Stimulated activated CD4-positive, alpha-beta T cell treated with anti-CD3 and anti-CD28 coated beads, Interleukin-4, amount 100 ng/mL, for 4 hours (primary cell): ENCODE measurements around the gene MACO1.

Experiments used
- DNase-seq, 2 experiments: peaks; one replicate each; pipeline ENCODE4 v3.0.0-alpha.2; 2020

Gene MACO1

DNA sequence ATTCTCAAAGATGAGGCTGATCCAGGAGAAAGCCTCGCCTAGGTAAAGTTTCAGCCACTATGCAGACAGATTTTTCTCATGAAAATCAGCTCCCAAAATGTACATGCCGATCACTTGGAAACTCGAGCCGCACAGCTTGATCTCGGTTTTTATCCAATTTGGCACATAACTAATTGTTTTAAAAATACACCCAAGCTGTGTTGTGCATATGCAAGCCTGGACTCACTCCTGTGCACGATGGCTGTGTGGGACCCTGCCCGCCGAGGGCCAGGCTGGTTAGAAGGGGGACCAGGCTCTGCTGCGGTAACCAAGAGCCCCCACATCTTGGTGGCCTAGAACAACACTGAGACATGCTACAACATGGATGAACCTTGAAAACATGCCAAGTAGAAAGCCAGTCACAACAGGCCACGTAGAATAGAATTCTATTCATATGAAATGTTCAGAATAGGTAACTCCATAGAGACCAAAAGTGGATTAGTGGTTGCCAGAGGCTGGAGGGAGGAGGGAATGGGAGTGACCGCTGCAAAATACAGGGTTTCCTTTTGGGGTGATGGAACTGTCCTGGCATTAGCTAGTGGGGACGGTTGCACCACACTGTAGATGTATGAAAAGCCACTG, 96.6 kb downstream of the MACO1 start:
- no peak for DNase-seq

DNA sequence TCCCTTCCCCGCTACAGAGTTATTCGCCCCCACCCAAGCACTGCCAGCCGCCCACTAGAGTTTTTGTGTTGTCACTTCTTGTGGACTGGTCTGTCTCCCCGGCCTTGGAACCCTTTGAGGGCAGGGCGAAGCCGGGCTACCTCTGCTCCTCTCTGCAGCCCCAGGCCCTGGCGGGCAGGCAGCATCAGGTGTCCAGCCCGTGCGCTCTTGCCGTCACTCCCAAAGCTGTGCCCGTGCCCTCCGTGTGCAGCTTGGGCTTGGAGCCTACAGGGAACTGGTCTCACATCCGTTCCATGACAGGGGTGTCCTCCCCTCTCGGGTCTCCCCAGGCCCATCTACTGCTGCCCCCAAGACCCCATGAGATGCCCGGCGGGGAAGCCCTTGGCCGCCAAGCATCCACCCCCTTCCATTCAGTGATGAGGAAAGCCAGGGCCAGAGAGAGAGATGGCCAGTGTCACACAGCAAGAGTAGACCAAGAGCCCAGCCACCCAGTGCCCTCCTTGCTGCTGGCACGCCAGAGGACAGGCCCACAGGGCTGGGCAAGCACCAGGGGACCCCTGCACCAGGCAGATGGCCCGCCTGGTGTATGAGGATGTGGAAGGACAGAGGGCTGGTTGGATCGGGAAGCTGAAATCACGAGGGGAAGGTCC, 97.4 kb downstream of the MACO1 start:
- DNase-seq = no peak

DNA sequence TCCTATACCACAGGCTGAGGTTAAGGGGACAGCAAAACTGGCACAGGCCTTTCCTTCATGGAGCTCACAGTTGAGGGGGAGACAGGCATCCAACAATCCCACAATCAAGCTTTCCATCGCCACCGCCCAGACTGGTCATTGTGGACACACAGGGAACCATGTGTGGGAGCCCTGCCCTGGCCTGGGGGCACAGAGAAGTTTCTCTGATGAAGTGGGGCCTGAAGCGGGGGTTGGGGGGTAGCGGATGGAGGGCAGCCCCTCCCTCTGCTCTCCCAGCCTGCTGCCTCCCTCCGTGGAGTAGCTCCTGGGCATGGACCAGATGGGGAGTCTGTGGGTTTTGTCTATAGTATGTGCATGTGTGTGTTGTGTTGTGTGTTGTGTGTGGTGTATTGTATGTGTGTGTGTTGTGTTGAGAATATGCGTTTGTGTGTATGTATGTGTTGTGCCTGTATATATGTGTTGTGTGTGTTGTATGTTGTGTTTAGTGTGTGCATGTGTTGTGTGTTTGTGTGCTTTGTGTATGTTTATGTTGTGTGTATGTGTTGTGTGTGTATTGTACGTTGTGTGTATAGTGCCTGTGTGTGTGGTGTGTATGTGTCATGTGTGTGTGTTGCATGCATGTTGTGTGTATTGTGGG, 98.3 kb downstream of the MACO1 start:
- DNase-seq = no peak

DNA sequence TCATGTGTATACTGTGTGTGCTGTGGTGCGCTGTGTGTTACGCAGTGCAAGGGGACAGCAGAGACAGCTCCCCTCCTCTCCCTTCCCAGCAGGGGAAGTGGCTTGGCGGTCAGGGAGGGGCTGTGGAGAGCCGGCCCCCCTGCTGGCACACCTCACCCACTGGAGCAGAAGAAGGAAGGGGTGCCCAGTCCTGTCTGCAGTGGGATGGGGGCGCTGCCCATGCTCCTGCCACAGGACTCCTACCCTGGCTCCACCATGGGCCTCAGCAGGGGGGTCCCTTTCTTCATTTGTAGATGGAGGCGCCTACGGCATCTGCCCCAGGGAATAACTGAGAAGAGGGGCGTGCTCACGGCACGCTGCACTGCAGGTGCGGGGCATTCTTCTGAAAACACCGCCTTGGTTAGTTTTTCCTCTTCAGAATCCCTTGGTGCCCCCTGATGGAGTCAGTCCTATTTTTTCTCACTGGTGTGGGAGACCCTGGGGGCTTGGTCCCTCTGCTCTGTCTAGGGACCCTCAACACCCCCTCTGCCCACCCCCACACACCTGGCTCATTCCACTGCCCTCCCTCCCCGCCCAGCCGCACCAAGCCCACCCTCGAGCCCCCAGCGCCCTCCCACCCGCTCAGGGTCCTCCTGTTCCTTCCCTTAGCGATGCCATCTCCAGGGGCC, 99.0 kb downstream of the MACO1 start:
- no peak for DNase-seq

DNA sequence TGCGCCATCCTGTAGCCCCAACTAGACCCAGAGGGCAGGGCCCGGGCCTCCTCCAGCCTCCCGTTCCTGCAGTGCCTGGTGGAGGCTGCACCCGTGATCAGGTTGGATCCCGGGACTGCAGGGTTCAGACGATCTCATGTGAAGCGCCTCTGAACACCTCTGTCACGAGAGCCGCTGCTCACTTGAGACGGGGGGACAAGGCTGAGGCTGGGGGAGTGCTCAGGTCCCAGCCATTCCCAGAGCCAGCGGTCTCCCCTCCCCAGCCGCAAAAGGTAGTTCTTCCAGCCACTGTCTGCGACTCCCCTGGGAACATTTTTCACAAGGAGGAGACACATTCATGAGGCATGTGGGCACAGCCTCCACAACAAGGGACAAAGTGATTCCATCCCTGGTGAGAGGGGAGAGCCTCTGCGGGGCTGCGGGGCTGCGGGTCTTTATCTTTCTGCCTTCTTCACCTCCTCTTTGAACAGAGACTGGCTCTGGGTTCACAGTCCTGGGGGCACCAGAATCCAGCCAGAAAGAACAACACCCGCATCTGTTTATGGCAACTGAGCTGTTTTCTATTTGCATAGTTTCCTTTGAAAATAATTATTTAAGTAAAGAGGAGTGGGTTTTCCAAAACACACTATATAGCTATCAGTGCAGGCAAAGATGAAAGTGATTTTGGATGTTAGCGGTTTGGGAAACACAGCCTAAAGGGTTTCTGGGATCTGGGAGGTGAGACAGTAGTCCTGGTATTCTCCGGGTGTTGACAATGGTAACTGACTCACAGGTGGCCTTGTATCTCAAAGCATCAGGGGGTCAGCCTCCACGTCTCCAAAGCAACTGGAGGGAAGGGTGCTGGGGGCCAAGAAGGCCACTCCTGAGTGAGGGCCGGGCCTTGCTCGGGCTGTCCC, 99.7 kb downstream of the MACO1 start:
- DNase-seq = no peak

DNA sequence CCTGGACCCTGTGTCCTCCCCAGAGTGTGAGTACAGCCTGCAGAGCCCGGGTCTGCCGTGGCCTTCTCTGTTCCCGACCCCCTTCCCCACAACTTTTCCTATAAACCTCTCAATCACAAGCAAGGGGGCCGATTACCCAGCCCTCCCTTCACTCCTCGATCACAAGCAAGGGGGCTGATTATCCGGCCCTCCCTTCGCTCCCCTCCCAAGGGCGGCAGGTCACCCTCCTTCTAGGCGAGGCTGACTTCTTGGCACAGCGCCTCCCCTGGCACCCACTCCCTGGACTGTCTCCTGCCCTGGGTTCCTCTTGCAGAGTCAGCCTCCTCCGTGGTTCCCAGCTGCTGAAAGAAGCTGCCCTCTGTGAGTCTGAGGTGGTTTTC, 100.4 kb downstream of the MACO1 start:
- no peak for DNase-seq

DNA sequence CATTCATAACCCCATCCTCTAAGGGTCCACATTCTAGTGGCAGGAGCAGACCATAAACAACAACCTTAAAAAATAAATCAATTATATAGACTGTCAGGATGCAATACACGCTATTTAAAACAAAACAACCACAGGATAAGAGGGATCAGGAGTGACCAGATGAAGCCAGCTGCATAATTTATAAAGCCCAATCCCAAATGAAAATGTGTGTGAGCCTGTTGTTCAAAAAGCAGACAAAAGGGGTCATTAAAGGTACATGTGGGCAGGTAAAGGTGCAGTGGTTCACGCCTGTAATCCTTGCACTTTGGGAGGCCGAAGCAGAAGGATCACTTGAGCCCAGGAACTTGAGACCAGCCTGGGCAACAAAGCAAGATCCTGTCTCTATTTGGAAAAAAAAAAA, 102.3 kb downstream of the MACO1 start:
- no peak for DNase-seq

DNA sequence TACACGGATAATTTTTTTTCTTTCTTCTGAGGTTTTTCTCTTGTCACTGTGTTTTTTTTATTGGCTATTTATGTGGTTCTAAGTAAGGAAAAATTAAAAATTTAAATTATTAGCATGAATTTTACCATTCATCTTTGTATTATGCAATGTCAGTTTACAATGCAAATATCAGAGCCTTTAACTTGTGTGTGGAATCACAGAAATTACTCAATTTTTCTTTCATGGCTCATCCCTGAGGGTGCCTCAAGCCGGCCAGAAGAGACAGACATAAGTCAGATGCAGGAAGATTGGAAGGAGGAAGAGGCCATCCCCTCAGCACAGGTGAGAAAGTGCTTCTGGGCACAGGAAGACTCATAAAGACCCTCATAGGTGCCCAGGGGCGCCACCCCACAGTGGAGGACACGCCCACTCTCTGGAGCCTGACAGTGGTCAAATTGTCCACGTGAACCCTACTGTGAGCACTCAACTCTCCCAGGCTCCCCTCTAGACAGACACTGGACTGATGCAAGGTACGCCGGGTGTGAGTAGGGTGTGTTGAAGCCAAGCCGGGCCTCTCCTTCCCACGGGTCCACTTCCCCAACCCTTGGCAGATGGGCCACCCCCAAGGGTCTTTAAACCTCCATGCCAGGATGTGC, 103.2 kb downstream of the MACO1 start:
- no peak for DNase-seq

DNA sequence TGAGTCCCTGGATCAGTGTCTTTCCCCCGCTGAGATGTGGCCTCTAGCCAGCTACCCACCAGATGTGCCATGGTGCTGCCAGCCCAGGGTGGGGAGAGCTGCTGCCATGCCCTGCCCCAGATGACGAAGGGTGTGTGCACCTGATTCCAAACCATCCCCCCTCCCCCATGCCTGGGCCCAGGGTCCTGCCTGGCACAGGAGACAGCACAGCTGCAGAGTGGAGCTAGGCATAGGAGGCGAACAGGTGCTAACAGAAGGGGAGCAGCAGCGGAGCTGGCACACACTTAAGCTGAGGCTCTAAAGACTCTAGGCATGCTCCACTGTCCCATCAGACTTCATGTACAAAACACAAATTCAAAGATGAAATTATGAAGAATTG, 103.7 kb downstream of the MACO1 start:
- no peak for DNase-seq

DNA sequence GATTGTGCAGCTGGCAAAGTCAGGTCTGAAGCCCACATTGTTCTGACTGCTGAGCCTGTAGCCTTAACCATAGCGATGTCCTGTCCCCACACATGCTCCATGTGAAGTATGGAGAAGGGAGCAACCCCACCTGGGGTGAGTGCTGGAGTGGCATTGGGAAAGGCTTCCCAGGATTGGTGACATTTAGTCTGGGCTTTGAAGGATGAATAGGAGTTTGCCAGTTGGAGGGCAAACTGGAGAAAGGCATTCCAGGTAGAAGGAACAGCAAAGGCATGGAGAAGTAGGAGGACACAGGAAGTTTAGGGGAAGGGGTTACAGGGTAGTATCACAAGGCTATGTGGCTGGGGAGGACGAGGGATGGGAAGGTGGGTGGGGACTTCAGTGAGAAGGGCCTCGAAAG, 105.4 kb downstream of the MACO1 start:
- no peak for DNase-seq

DNA sequence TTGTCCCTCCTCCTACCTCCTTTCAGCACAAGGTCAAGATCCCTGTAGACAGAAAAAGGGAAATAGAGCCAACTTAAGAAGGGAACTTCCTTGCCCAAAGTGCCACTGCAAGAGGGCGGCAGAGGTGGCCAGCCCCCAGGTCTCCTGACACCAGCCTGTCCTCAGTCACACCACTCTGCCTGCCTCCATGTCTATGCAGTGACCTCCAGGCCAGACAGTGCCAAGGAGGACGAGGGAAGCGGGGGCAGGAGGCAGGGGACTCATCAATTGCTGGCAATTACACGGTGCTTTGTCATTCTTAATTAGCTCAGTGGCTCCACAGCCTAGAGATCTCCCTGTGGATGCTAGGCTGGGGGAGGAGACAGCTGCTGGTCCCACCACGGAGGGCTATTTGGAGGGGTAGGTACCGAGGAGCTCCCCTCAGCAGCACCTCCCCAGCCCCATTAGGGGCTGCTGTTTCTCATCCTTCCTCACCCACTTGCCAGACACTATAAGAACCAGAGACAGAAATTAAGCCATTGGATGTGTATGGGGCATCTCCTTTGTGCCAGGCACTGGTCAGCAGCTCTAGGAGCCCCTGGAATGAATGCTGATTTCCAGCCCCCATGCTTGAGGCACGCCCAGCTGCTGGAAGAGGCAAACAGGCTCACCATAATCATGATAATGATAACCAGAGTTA, 106.6 kb downstream of the MACO1 start:
- no peak for DNase-seq

DNA sequence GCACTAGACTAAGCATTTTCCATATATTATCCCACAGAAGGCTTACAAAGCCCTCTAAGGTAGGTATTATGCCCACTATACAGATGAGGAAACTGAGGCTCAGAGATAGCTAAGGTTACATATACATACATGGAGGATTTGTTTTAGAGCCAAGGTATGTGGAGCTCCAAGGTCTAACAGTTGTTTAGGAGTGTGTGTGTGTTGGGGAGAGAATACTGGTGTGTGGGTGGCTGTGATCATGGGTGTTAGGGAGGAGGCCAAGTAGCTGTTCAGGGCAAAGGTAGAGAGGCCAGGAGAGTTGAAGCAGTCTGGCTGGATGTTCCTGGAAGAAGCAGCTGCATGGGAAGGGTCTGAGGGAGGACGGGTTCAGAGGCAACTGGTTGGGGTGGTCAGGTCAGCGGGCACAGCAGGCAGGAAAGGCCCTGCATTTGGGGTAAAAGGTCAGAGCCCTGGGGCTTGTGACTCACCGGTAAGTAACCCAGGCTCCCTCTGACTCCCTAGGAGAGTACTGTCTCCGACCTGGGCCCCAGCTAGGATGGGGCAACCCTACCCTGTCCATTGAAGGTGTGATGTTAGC, 107.6 kb downstream of the MACO1 start:
- no peak for DNase-seq

DNA sequence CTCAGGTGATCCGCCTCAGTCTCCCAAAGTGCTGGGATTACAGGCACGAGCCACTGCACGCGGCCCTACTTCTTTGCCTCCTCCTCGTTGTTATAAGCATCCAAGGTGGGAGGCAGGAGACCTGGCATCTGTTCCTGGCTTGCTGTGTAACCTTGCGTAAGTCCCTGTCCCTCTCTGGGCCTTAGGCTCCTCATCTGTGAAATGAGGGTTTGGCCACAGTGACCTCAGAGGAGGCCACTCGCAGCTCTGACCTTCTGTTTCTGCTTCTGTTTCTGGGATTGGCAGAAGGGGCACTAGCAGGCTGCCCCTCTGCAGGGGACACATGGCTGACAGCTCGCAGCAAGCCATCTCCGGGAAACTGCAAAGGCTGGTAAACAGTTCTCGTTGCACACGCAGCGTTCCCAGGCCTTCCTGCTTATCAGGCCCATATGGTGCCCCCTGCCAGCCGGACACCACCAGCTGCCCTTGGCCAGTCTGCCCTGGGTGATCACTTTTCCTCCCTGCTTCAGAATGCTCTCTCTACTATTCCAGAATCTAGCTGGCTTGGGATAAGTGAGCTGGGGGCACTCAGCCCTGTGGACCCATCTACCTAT, 110.1 kb downstream of the MACO1 start:
- no peak for DNase-seq

DNA sequence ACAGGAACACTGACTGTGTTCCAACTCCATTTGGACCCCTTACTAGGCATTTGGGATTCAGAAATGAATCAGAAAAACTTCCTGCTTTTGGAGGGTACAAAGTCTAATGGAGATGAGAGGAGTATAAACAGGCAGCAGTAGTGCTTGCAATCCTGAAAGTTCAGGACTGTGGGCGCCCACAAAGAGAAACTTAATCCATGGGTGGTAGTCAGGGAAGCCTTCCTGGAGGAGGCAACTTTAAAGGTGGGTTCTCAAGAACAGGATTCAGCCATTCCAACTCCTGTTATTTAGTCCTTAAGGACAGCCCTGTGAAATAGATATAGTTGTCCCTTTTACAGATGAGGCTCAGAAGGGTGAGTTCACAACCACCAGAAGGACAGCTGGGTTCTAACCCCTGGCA, 110.7 kb downstream of the MACO1 start:
- DNase-seq = no peak

DNA sequence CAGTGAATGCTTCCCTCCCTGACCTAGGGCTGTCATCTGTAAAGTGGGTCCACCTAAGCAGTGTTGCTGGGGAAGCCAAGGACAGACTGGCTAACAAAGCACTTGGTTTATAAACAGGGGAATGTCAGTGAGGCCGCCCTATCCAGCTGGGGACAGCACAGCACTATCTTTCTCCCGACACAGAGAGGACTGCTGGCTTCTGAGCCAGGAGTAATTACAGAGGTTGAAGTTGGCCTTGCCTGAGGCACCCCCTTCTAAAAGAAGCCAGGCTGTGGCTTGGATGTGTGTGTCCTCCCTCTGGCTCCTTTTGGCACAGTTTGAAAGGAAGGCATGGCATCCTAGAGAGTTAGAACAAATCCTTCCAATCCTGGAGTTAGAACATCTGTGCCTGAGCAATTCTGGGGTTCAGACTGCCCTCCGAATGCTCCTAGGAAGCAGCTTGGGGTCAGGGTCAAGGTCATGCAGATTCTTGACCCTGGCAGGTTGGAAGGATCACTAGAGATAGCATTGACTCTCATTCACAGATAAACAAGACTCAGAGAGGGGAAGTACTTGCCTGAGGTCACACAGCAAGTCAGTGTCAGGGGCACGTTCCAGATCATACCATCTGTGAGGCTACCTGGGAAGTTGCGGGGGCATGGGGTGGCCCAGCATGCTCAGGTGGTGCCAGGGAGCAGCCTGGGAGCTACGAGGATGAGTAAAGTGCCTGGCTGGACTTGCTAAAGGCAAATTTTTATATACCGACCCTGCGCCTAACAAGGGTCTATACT, 111.4 kb downstream of the MACO1 start:
- DNase-seq = no peak

DNA sequence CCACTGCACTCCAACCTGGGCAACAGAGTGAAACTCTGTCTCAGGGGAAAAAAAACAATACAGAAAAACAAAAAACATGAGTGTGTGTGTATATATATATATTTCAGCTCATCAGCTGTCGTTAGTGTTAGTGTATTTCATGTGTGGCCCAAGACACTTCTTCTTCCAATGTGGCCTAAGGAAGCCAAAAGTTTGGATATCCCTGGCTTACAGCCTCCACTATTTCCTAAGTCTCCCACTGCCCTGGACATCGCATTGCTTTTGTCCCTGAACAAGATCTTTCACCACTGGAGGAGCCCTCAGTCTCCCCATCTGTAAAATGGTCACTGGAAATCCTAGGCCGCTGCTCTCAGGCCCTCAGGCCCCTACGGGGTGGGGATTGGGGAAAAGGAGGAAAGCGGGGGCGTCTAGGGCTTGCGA, 112.3 kb downstream of the MACO1 start:
- no peak for DNase-seq

DNA sequence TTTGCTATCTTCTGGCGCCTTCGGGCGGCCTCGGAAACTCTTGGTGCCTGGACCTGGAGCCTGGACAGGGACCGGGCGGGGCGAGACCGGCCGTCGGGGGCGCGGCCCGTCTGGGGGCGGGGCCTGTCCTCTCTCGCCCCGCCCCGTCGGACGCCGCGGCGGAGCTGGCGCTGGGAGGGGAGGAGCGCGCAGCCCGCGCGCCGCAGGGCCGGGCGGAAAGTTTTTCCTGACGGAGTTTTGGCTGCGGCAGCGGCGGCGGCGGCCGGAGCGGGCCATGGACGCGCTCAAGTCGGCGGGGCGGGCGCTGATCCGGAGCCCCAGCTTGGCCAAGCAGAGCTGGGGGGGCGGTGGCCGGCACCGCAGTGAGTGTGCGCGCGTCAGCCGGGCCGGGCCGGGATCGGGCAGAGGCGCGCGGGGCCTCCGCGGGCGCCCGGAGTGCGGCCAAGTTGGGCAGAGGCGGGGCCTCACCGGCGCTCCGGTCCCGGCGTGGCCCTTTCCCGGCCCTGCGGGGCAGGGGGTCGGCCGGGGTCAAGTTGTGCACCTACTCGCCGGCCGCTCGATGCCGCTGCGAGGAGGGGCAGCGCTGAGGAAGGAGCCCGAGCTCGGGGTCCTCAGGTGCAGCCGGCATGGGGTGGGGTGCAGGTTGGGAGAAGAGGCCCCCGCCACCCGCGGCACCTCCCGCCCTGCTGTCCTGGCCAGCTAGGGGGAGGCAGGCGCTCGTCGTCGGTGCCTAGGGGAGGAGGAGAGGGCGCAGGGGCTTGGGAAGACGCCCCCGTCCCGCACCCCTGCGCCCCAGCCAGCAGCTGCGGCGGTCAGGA, 112.9 kb downstream of the MACO1 start, which contains the start of gene LDLRAP1:
Gene LDLRAP1 (plus strand): TSS at position 182 of the 818 bp plus-strand sequence. CDS start 93 bp downstream, at position 275.
- peak; percentile 44 to 66 for DNase-seq

DNA sequence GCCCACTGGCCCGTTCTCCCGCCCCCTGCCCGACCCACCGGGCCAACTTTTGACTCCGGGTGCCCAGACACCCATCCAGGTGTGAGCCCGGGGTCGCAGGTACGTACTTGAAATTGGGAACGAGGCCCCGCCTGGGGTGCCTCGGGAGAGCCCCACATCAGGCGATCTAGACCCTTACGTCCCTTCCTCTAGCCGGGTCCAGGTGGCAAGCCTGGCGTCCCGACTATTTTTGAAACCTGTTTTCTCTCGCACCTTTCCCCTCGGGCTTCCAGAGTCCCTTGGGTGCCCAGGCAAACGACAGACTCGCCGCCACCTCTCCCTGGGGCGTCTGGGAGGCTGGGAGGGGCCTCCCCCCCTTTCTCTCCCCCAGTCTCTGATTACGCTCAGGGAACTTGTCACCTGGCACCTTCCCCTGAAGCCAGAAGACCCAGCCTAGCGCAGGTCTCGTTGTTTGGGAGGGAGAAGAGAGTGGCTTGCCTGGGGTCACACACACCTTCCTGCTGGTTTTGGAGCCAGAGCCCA, 113.6 kb downstream of the MACO1 start:
- no peak for DNase-seq

DNA sequence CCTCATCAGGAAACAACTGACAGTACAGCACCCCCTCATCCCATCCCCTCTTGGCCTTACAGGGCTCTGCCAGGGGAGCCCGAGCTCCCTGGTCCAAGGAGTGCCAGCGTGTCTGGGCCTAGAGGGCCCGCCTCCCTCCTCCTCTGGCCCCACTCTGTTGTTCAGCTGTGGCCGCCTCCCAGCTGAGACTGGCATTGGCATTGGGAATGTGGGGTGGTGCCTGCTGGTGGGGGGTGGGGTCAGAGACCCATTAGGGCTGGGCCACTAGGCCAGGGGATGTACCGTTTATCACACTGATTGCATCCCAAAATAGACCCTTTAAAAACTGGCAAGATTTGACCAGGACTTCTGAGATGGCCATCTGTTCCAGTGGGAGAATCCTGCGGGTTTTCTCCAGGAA, 114.1 kb downstream of the MACO1 start:
- no peak for DNase-seq
